Upper lobe of right lung (tissue), 1 donor: ENCODE results near the gene DLG5. TPM values are rescaled to one million over a fixed set of nuclear protein-coding genes. Genes with fewer than 3 reads are reported as not detected.
A peak's percentile ranks its signal among the peaks of the same experiment; 100 is the strongest.

ENCODE experiments used
- ATAC-seq: fragments of 200-7000 bp; cut with Tn5 transposase; one replicate; pipeline ENCODE4 v1.9.1; 2020; ENCODE audit warnings: mild to moderate bottlenecking, moderate library complexity
- DNase-seq: peaks from one replicate; pipeline ENCODE4 v3.0.0-alpha.2; 2020
- H3K27ac ChIP-seq: fragments of 200-600 bp; one replicate; pipeline ENCODE4 v1.8.0; 2022
- H3K27me3 ChIP-seq: fragments of 200-600 bp; one replicate; pipeline ENCODE4 v1.8.0; 2022; ENCODE audit warnings: mild to moderate bottlenecking
- H3K36me3 ChIP-seq: fragments of 200-600 bp; one replicate; pipeline ENCODE4 v1.8.0; 2022
- H3K4me1 ChIP-seq: fragments of 200-600 bp; one replicate; pipeline ENCODE4 v1.8.0; 2022
- H3K4me3 ChIP-seq: fragments of 200-600 bp; one replicate; pipeline ENCODE4 v1.8.0; 2022; ENCODE audit warnings: mild to moderate bottlenecking
- H3K9me3 ChIP-seq: fragments of 200-600 bp; one replicate; pipeline ENCODE4 v1.8.0; 2022
- intact Hi-C: fragments of 100-400 bp; cut with DNase I; formaldehyde crosslinking; loops from one replicate; pipeline ENCODE4 v1.11.0; 2022
- total RNA-seq: library from RNA; stranded (reverse); fragmentation: NEBNext Ultra II Directional; extraction: Animal tissue kit (Norgen Biotek cat#: 25700); gene quantifications from one replicate; pipeline ENCODE4 v1.2.1, GENCODE V29; 2021
- TF ChIP-seq, protein P1 (sequence below): fragments of 200-600 bp; IDR thresholded peaks from one replicate; pipeline ENCODE4 v1.8.0; 2022; ENCODE audit warnings: antibody characterized with exemption
- donor health status: DM: no; HTN: yes; CAD: no; lungs with severe emphysema.

DLG5 gene
- total RNA-seq, 1 donor from 2014 or later: 19.3 TPM

DNA sequence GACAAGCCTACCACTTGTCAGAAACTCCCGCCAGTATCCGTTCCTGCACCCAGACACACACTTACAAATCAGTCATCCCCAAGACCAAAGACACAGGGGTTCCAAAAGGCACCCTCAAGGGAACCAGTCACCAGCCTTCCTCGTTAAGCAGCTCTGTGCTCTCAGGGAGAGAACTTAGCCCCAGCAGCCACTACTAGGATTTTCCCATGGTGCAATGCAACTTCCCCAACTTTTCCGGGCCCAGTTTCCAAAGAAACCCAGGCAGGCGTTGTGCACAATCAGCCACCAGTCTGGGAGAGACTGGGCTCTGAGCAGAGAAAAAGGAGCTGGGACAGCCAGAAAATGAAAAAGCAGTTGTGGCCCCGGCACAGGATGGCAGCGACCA lies 1.2 kb downstream of the DLG5 start:
- H3K27ac ChIP-seq: peak overlapping the region; percentile 73
- H3K36me3 ChIP-seq: no peaks in the 10 kb centered on the region
- peak overlapping the region; percentile 82 for H3K4me3 ChIP-seq
- peaks cover 6% of the 10 kb centered on the region for H3K4me1 ChIP-seq
- TF ChIP-seq, protein P1, sequence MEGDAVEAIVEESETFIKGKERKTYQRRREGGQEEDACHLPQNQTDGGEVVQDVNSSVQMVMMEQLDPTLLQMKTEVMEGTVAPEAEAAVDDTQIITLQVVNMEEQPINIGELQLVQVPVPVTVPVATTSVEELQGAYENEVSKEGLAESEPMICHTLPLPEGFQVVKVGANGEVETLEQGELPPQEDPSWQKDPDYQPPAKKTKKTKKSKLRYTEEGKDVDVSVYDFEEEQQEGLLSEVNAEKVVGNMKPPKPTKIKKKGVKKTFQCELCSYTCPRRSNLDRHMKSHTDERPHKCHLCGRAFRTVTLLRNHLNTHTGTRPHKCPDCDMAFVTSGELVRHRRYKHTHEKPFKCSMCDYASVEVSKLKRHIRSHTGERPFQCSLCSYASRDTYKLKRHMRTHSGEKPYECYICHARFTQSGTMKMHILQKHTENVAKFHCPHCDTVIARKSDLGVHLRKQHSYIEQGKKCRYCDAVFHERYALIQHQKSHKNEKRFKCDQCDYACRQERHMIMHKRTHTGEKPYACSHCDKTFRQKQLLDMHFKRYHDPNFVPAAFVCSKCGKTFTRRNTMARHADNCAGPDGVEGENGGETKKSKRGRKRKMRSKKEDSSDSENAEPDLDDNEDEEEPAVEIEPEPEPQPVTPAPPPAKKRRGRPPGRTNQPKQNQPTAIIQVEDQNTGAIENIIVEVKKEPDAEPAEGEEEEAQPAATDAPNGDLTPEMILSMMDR: no peak
- no peaks in the 10 kb centered on the region for H3K27me3 ChIP-seq
- intact Hi-C loops: no loop called here
- no peaks in the 10 kb centered on the region for H3K9me3 ChIP-seq
- peak; percentile 16 for ATAC-seq
- no peak for DNase-seq

DNA sequence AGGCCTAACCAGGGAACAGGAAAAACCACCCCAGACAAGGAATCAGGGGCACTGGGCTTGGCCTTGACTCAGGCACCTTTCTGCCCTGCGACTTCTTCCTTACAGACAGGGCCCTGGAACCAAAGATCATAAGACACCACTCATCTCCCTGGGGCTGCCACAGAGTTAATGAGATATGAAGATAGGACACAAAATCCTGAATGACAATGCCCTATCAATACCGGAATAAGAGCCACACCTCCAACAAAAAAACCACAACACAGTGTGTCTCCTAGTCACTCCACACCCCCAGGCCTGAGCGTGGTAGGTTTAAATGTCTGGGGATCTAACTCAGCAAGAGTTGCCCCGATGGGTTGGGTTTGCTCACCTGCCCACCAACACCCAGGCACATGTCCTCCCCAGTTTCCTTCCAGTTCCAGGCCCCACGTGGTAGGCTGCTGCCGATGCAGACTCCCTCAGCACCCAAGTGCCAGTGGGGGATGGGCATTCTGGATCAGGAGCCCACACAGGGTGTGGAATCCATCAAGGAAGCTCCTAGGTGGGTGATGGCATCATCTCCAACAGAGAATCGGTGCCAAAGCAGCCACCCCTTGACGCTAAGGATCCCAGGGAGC lies 3.9 kb downstream of the DLG5 start:
- H3K27me3 ChIP-seq: no peaks in the 10 kb centered on the region
- H3K27ac ChIP-seq: no peak overlapping the region
- DNase-seq (no peak), ATAC-seq (no peak)
- peaks cover 6% of the 10 kb centered on the region for H3K4me1 ChIP-seq
- no peak overlapping the region for H3K4me3 ChIP-seq
- no peaks in the 10 kb centered on the region for H3K9me3 ChIP-seq
- no peaks in the 10 kb centered on the region for H3K36me3 ChIP-seq
- intact Hi-C loops: no loop called here
- TF ChIP-seq, protein P1: no peak

DNA sequence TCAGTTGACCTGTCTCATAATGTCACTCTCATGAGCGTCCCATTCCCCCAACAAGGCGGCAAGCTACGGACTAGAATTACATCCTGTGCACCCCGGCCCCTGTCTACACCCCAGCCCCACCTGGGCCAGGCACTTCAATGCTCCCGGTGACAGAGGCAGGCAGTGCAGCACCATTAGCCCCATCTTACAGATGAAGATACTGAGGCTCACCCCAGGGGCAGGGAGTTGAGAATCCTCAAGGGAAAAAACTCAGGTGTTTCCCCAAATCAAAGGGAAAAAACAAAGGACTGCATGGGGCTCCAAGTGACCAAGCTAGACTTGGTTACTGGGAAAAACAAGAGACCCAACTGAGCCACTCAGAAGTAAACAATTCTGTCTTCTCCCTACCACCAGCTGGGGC lies 4.5 kb downstream of the DLG5 start:
- TF ChIP-seq, protein P1: no peak
- DNase-seq (no peak), ATAC-seq (no peak)
- H3K27me3 ChIP-seq: no peaks in the 10 kb centered on the region
- peaks cover 6% of the 10 kb centered on the region for H3K4me1 ChIP-seq
- no peak overlapping the region for H3K27ac ChIP-seq
- no peaks in the 10 kb centered on the region for H3K9me3 ChIP-seq
- intact Hi-C loops: no loop called here
- no peak overlapping the region for H3K4me3 ChIP-seq
- H3K36me3 ChIP-seq: no peaks in the 10 kb centered on the region

DNA sequence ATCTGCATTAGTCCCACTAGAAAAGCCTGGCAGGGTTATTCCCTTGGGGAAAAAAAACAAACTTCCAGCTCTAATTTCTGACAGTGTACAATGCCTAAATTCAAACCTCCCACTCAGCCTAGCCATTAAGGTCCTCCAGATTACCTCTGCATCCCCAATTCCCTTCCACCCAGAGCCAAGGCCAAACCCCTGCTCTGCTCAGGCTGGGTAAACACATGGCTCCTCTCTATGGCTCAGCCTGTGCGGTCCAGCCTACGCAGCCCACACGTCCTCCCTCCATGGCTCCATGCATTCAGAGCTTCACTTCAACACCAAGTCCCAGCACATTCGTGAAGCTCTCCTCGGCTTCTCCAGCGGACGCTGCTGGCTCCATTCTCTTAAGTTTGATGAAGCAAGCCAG lies 5.2 kb downstream of the DLG5 start:
- TF ChIP-seq, protein P1: no peak
- no peaks in the 10 kb centered on the region for H3K27me3 ChIP-seq
- peaks cover 6% of the 10 kb centered on the region for H3K4me1 ChIP-seq
- intact Hi-C loops: no loop called here
- ATAC-seq (no peak), DNase-seq (no peak)
- H3K9me3 ChIP-seq: no peaks in the 10 kb centered on the region
- no peak overlapping the region for H3K27ac ChIP-seq
- no peak overlapping the region for H3K4me3 ChIP-seq
- H3K36me3 ChIP-seq: no peaks in the 10 kb centered on the region

DNA sequence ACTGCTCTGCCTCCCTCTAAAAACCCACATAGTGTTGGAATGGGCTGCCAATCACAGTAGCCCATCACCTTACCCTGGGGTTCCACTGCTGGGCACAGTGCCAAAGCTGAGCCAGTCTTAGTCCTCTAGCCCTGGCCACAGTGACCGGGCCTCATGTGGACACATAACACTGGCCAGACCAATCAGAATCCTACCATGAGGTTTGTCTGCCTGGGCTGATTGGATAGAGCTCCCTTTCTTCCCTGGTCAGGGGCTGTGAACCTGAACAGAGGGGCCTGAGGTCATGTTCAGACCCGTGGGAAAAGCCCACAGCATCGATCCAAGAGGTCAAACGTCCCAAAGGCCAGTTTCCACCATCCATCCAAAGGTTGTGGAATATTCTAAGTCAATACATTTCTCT lies 6.1 kb downstream of the DLG5 start:
- TF ChIP-seq, protein P1: no peak
- no peaks in the 10 kb centered on the region for H3K9me3 ChIP-seq

DNA sequence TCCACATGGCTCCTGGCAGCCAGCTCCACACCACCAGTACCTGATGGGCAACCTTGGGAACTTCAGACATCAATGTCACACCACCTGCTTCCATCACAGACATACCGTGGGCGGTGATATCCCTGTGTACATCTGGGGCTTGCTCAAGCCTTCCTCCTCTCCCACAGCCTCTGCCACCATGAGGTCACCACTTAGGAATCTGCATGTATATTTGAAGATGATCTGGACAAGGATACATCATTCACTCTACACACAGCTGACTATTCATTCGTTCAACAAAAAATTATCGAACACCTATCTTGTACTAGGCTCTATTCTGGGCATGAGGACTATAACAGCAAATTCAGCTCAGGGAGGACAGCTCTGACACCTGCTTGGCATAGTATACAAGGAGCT lies 6.8 kb downstream of the DLG5 start:
- ATAC-seq (no peak), DNase-seq (no peak)
- intact Hi-C loops: no loop called here
- no peaks in the 10 kb centered on the region for H3K36me3 ChIP-seq
- no peak overlapping the region for H3K4me3 ChIP-seq
- H3K27ac ChIP-seq: no peak overlapping the region
- H3K27me3 ChIP-seq: no peaks in the 10 kb centered on the region
- no peaks in the 10 kb centered on the region for H3K9me3 ChIP-seq
- peaks cover under 1% of the 10 kb centered on the region for H3K4me1 ChIP-seq
- TF ChIP-seq, protein P1: no peak

More for the DNA sequence above, 6.1 kb downstream of the DLG5 start:
- intact Hi-C loops: no loop called here
- DNase-seq (no peak), ATAC-seq (no peak)
- no peaks in the 10 kb centered on the region for H3K27me3 ChIP-seq
- no peak overlapping the region for H3K27ac ChIP-seq
- H3K4me3 ChIP-seq: no peak overlapping the region
- peaks cover 6% of the 10 kb centered on the region for H3K4me1 ChIP-seq
- H3K36me3 ChIP-seq: no peaks in the 10 kb centered on the region
